ENCODE data around the gene RCE1. TPM values are rescaled to one million over a fixed set of nuclear protein-coding genes. Genes with fewer than 3 reads are reported as not detected.

RCE1 gene
- total RNA-seq, 2 donors from 2014 or later, result 34.5 to 37.5 TPM

- Mint-ChIP-seq H3K27me3 (ENCODE audit: insufficient read depth) (no peaks in the 10 kb centered on the region), H3K4me1 (peaks cover 13% of the 10 kb centered on the region), H3K4me3 (peak overlapping the region; percentile 86), H3K36me3 (ENCODE audit: low read depth) (peaks cover 20% of the 10 kb centered on the region), H3K9me3 (no peaks in the 10 kb centered on the region), H3K27ac (peak overlapping the region; percentile 83)
- H3K9me3 ChIP-seq (ENCODE audit: control insufficient read depth, low read length), result no peaks in the 10 kb centered on the region
- peaks cover 29% of the 10 kb centered on the region for H3K36me3 ChIP-seq (ENCODE audit: control insufficient read depth, insufficient read depth, low read length)
- DNase-seq, result peak; percentile 55
- H3K9ac ChIP-seq (ENCODE audit: extremely low read depth, low read length, poor library complexity, severe bottlenecking), result peak overlapping the region; percentile 90
- peaks cover 8% of the 10 kb centered on the region for H3K4me1 ChIP-seq (ENCODE audit: control insufficient read depth, insufficient read depth, low read length)
- no peaks in the 10 kb centered on the region for H3K27me3 ChIP-seq (ENCODE audit: control insufficient read depth, insufficient read depth, low read length, poor library complexity, severe bottlenecking)
- TF ChIP-seq CTCF (conservative IDR thresholded peaks at IDR 0.05), result no peak
- H3K27ac ChIP-seq (ENCODE audit: low read depth, low read length), result no peak overlapping the region
- 93 to 95% methylated on average over 9 to 12 of the region's 12 CpGs for WGBS, 2 experiments (ENCODE audit: insufficient coverage in 1 of 2, insufficient read length in 1 of 2)
- peak overlapping the region; percentile 94 for H3K4me3 ChIP-seq (ENCODE audit: low read length)
Observed at GRCh38 chr11:66844496-66845142, 1.4 kb downstream of the RCE1 start.

- peak overlapping the region; percentile 21 for H3K27ac Mint-ChIP-seq
- TF ChIP-seq CTCF (conservative IDR thresholded peaks at IDR 0.05), result no peak
- Histone ChIP-seq H3K4me3 (ENCODE audit: low read length) (no peak overlapping the region), H3K9ac (ENCODE audit: extremely low read depth, low read length, poor library complexity, severe bottlenecking) (no peak overlapping the region), H3K36me3 (ENCODE audit: control insufficient read depth, insufficient read depth, low read length) (peaks cover 29% of the 10 kb centered on the region), H3K4me1 (ENCODE audit: control insufficient read depth, insufficient read depth, low read length) (peaks cover 8% of the 10 kb centered on the region), H3K27ac (ENCODE audit: low read depth, low read length) (no peak overlapping the region), H3K27me3 (ENCODE audit: control insufficient read depth, insufficient read depth, low read length, poor library complexity, severe bottlenecking) (no peaks in the 10 kb centered on the region), H3K9me3 (ENCODE audit: control insufficient read depth, low read length) (no peaks in the 10 kb centered on the region)
- H3K36me3 Mint-ChIP-seq (ENCODE audit: low read depth), result peaks cover 16% of the 10 kb centered on the region
- H3K9me3 Mint-ChIP-seq, result no peaks in the 10 kb centered on the region
- 94 to 100% methylated on average over 7 to 15 of the region's 15 CpGs for whole genome bisulfite sequencing, 2 experiments (ENCODE audit: insufficient coverage in 1 of 2, insufficient read length in 1 of 2)
- no peaks in the 10 kb centered on the region for H3K27me3 Mint-ChIP-seq (ENCODE audit: insufficient read depth)
- H3K4me1 Mint-ChIP-seq, result peaks cover 13% of the 10 kb centered on the region
- DNase-seq, result no peak
- H3K4me3 Mint-ChIP-seq, result peak overlapping the region; percentile 86
Observed at GRCh38 chr11:66845143-66845875, 2.1 kb downstream of the RCE1 start.

- TF ChIP-seq CTCF (conservative IDR thresholded peaks at IDR 0.05), result no peak
- Histone ChIP-seq H3K27me3 (ENCODE audit: control insufficient read depth, insufficient read depth, low read length, poor library complexity, severe bottlenecking) (no peaks in the 10 kb centered on the region), H3K36me3 (ENCODE audit: control insufficient read depth, insufficient read depth, low read length) (peaks cover 26% of the 10 kb centered on the region), H3K9ac (ENCODE audit: extremely low read depth, low read length, poor library complexity, severe bottlenecking) (no peak overlapping the region), H3K4me1 (ENCODE audit: control insufficient read depth, insufficient read depth, low read length) (peaks cover 8% of the 10 kb centered on the region), H3K27ac (ENCODE audit: low read depth, low read length) (no peak overlapping the region), H3K9me3 (ENCODE audit: control insufficient read depth, low read length) (no peaks in the 10 kb centered on the region), H3K4me3 (ENCODE audit: low read length) (no peak overlapping the region)
- 92% methylated on average over 4 to 9 of the region's 9 CpGs for WGBS, 2 experiments (ENCODE audit: insufficient coverage in 1 of 2, insufficient read length in 1 of 2)
- Mint-ChIP-seq H3K9me3 (no peaks in the 10 kb centered on the region), H3K4me3 (peak overlapping the region; percentile 86), H3K27ac (no peak overlapping the region), H3K27me3 (ENCODE audit: insufficient read depth) (no peaks in the 10 kb centered on the region), H3K4me1 (peaks cover 13% of the 10 kb centered on the region), H3K36me3 (ENCODE audit: low read depth) (peaks cover 14% of the 10 kb centered on the region)
- DNase-seq, result peak; percentile 48
Observed at GRCh38 chr11:66845876-66846212, 2.6 kb downstream of the RCE1 start.
